Endodermal cell (in vitro differentiated cells): ENCODE results near the gene AFF3. TPM values are rescaled to one million over a fixed set of nuclear protein-coding genes. Genes with fewer than 3 reads are reported as not detected.

ENCODE experiments used
- DNase-seq: peaks from one replicate; pipeline ENCODE4 v3.0.0-alpha.2; 2017
- H3K27ac ChIP-seq: 2 replicates; pipeline ENCODE4 v1.5.1; 2013; ENCODE audit warnings: mild to moderate bottlenecking, low read depth, low read length, moderate library complexity
- H3K27me3 ChIP-seq: 2 replicates; pipeline ENCODE4 v1.6.1; 2013; ENCODE audit warnings: mild to moderate bottlenecking, low read length, moderate library complexity; ENCODE audit not compliant: insufficient read depth, control insufficient read depth, poor library complexity, severe bottlenecking
- H3K36me3 ChIP-seq: 2 replicates; pipeline ENCODE4 v1.7.0; 2013; ENCODE audit warnings: mild to moderate bottlenecking, low read length, moderate library complexity; ENCODE audit not compliant: control insufficient read depth, insufficient read depth
- H3K4me1 ChIP-seq: one replicate; pipeline ENCODE4 v1.7.0; 2013; ENCODE audit warnings: low read length; ENCODE audit not compliant: control insufficient read depth, insufficient read depth
- H3K4me3 ChIP-seq: 2 replicates; pipeline ENCODE4 v1.5.1; 2013; ENCODE audit warnings: mild to moderate bottlenecking, low read length, moderate library complexity
- H3K9ac ChIP-seq: 2 replicates; pipeline ENCODE4 v1.6.1; 2013; ENCODE audit warnings: mild to moderate bottlenecking, low read length, moderate library complexity; ENCODE audit not compliant: poor library complexity, severe bottlenecking; ENCODE audit errors: extremely low read depth
- H3K9me3 ChIP-seq: 2 replicates; pipeline ENCODE4 v1.6.1; 2013; ENCODE audit warnings: mild to moderate bottlenecking, low read length, moderate library complexity; ENCODE audit not compliant: control insufficient read depth
- H3K27ac Mint-ChIP-seq: 2 replicates; pipeline ENCODE4 v1.8.0; 2020; ENCODE audit warnings: mixed read lengths
- H3K27me3 Mint-ChIP-seq: 2 replicates; pipeline ENCODE4 v1.8.0; 2021; ENCODE audit warnings: mild to moderate bottlenecking, mixed read lengths; ENCODE audit not compliant: insufficient read depth
- H3K36me3 Mint-ChIP-seq: 2 replicates; pipeline ENCODE4 v1.8.0; 2020; ENCODE audit warnings: low read depth, mixed read lengths
- H3K4me1 Mint-ChIP-seq: 2 replicates; pipeline ENCODE4 v1.8.0; 2020; ENCODE audit warnings: mixed read lengths
- H3K4me3 Mint-ChIP-seq: 2 replicates; pipeline ENCODE4 v1.8.0; 2020; ENCODE audit warnings: mild to moderate bottlenecking, moderate library complexity, mixed read lengths
- H3K9me3 Mint-ChIP-seq: 2 replicates; pipeline ENCODE4 v1.8.0; 2020; ENCODE audit warnings: mild to moderate bottlenecking, mixed read lengths
- CTCF ChIP-seq: fragments of 200-600 bp; sonication (generic); conservative IDR thresholded peaks from 2 replicates; pipeline ENCODE4 v1.5.0; 2021; ENCODE audit warnings: antibody characterized with exemption, mild to moderate bottlenecking
- WGBS, 2 experiments: methylation state at CpG; one replicate each; pipeline versions ENCODE4 v1.1.5 to v1.1.7; 2013; ENCODE audit warnings: missing lambda C conversion rate in 2 of 2, mixed read lengths in 1 of 2; ENCODE audit not compliant: insufficient coverage in 1 of 2, insufficient read length in 1 of 2; 5-methylcytosine and 5-hydroxymethylcytosine counted together
- total RNA-seq, 2 donors: library from RNA; stranded (reverse); fragmentation: NEBNext Ultra II Directional in 1 of 2; extraction: Animal tissue kit (Norgen Biotek cat#: 25700) in 1 of 2; gene quantifications; 2 replicates in 1 of 2; 3 replicates in 1 of 2; pipeline ENCODE4 v1.2.1, GENCODE V29; 2021

The AFF3 gene
- total RNA-seq, 2 donors from 2014 or later: 0.62 to 0.73 TPM

- Mint-ChIP-seq H3K4me1 (peaks cover 13% of the 10 kb centered on the region), H3K36me3 (no peaks in the 10 kb centered on the region), H3K4me3 (no peak overlapping the region), H3K9me3 (no peaks in the 10 kb centered on the region), H3K27me3 (no peaks in the 10 kb centered on the region), H3K27ac (no peak overlapping the region)
- H3K9ac ChIP-seq: no peak overlapping the region
- no peaks in the 10 kb centered on the region for H3K36me3 ChIP-seq
- no peaks in the 10 kb centered on the region for H3K9me3 ChIP-seq
- TF ChIP-seq CTCF: no peak
- no peaks in the 10 kb centered on the region for H3K27me3 ChIP-seq
- no peak overlapping the region for H3K4me3 ChIP-seq
- H3K4me1 ChIP-seq: no peaks in the 10 kb centered on the region
- no peak overlapping the region for H3K27ac ChIP-seq
- WGBS, 2 experiments: 87 to 100% methylated on average over 2 to 4 of the region's 6 CpGs
- DNase-seq: no peak
These were observed 186.0 kb downstream of the AFF3 start for GRCh38 chr2:99956232-99957030.

- no peaks in the 10 kb centered on the region for H3K4me1 ChIP-seq
- H3K27ac ChIP-seq: no peak overlapping the region
- WGBS, 2 experiments: 92 to 96% methylated on average over 2 of the region's 2 CpGs
These were observed 188.6 kb downstream of the AFF3 start for GRCh38 chr2:99953750-99954149.

GRCh38 chr2:99949963-99950362, 192.4 kb downstream of the AFF3 start:
- peaks cover 10% of the 10 kb centered on the region for H3K27me3 Mint-ChIP-seq
- H3K9me3 Mint-ChIP-seq: no peaks in the 10 kb centered on the region

More at GRCh38 chr2:99953750-99954149, 188.6 kb downstream of the AFF3 start:
- H3K4me1 Mint-ChIP-seq: peaks cover 2% of the 10 kb centered on the region
- no peak for TF ChIP-seq CTCF
- no peak overlapping the region for H3K4me3 Mint-ChIP-seq
- no peaks in the 10 kb centered on the region for H3K27me3 ChIP-seq
- no peak overlapping the region for H3K27ac Mint-ChIP-seq
- H3K27me3 Mint-ChIP-seq: no peaks in the 10 kb centered on the region
- no peaks in the 10 kb centered on the region for H3K36me3 Mint-ChIP-seq
- no peaks in the 10 kb centered on the region for H3K9me3 Mint-ChIP-seq
- H3K36me3 ChIP-seq: no peaks in the 10 kb centered on the region
- no peaks in the 10 kb centered on the region for H3K9me3 ChIP-seq
- H3K9ac ChIP-seq: no peak overlapping the region
- no peak overlapping the region for H3K4me3 ChIP-seq
- DNase-seq: no peak

More at GRCh38 chr2:99949963-99950362, 192.4 kb downstream of the AFF3 start:
- TF ChIP-seq CTCF: no peak
- Histone ChIP-seq H3K36me3 (no peaks in the 10 kb centered on the region), H3K4me1 (peaks cover 2% of the 10 kb centered on the region), H3K9ac (no peak overlapping the region), H3K27me3 (no peaks in the 10 kb centered on the region), H3K27ac (no peak overlapping the region), H3K4me3 (no peak overlapping the region), H3K9me3 (no peaks in the 10 kb centered on the region)
- H3K4me3 Mint-ChIP-seq: no peak overlapping the region
- no peak for DNase-seq
- no peak overlapping the region for H3K27ac Mint-ChIP-seq
- WGBS, 2 experiments: 100% methylated on average over 1 of the region's 1 CpG
- H3K36me3 Mint-ChIP-seq: no peaks in the 10 kb centered on the region
- no peaks in the 10 kb centered on the region for H3K4me1 Mint-ChIP-seq
